DMS79 treated with DMSO at 0.1 percent for 48 hours (cell line): ENCODE results near the gene ITGA11.
"Not testable (repeated sequence)": the region's sequence is repeated elsewhere in the genome, so short reads cannot be mapped to it uniquely, and the experiment has no call there.

Experiments
- DNase-seq: peaks from one replicate; lab custom pipeline; 2025; lab: John Stamatoyannopoulos, UW

The ITGA11 gene

DNA sequence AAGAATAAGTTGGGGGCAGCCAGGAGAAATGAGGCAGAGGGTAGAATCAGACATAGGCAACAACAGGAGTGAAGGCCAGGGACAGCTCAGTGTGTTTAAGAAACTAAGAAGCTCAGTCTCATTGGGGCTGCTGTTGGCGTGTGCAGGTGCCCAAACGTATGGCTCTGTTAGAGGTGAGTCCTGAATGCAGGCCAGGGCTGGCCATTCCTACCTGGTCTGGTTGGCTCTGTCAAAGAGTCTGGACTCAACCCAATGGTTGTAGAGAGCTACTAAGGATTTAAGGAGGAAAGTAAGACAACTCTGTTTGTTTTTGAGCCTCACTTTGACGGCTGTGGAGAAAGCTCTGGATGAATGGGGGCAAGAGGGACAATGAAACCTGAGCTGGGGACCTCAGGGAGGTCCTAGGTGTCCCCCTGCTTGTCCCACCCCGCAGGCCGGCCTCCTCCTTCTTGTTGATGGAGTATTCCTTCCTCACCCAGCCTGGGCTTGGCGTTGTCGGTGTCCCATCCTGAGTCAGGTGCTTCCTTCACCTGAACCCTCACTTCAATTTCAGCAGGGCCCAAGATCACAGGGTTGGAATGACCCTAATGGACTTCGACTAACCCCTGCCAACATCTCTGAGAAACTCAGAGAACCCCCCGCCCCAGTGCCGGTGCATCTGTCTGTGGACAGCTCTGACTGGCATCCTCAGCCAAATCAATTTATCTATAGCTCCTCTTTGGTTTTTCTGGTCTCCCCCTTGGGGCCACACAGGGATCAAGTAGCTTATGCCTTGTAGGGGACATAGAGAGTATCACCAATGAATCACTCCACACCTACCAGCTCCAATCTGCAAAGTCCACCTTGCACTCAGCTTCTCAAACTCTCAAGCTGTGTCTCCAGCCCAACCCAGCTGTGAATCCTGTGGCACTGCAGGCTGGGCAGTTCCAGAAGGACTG lies 8.3 kb downstream of the ITGA11 start:
- DNase-seq = no peak

DNA sequence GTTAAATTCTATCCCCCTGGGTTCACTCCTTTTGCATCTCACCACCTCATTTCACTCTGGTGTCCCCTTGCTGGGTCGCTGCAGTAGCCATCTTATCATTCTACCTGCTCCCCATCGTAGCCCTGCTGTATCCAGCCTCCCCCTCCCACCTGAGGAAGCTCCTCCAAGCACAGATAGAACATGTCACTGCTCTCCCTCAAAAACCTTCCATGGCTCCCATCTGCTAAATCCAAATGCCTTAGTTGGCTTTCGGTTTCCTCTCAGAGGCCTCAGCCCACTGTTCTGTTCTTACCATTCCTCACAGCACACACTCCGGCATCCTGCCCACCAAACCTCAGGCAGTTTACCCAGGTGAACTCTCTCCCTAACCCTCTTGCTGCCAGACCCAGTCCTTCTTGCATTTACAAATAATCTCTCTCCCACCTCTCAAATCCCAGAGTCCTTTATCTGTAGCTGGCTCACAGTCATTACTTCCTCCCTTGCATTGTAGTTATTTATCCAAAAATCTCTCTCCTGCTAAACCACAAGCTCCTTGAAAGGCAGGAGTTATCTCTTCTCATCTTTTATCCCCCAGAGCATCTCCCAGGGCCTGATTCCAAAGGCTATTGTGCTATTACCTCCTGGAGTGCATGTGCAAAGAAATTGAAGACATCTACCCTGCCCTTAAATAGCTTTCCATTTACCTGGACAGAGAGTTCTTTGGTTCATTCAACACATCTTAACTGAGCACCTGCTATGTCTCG lies 9.4 kb downstream of the ITGA11 start:
- not testable (repeated sequence) for DNase-seq

DNA sequence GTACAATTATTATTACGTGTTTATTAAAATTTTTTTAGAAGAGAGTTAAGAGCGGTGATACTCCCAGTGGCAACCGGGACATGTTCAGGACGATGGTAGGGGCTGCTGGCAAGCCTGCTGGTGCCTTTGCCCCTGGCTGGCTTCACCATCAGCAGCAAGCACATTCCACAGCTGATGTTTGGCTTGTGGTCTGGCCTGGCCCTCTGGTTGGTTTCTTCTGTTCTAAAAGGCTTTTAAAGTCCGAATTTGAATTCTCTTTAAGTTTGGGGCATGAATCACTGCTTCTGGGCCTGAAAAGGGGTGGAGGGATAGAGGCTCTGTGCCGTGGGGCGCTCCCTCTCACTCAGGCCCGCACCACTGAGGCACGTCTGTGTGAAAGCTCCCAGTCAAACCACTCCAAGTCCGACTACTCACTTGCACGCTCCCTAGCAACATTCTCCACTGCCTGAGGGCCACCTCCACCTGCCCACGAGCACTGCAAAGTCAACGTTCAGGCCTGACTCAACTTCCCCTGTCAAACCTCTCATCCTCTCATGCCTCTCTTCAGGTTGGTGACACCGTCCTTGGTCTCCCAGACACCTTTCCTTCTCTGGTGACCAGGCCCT lies 10.1 kb downstream of the ITGA11 start:
- DNase-seq = no peak

DNA sequence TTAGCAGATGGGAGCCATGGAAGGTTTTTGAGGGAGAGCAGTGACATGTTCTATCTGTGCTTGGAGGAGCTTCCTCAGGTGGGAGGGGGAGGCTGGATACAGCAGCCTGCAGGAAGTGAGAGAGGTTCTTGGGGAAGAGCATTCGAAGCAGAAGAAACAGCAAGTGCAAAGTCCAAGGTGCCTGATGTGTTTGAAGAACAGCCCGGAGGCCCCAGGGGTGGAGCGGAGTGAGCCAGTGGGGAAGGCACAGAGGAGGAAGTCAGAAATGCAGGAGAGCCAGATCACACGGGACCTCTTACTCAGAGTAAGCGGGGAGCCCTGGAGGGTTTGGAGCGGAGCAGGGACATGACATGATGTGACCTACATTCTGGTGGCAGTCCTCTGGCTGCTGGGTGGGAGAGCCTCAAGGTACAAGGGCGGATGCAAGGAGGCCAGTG lies 10.8 kb downstream of the ITGA11 start:
- DNase-seq = no peak

DNA sequence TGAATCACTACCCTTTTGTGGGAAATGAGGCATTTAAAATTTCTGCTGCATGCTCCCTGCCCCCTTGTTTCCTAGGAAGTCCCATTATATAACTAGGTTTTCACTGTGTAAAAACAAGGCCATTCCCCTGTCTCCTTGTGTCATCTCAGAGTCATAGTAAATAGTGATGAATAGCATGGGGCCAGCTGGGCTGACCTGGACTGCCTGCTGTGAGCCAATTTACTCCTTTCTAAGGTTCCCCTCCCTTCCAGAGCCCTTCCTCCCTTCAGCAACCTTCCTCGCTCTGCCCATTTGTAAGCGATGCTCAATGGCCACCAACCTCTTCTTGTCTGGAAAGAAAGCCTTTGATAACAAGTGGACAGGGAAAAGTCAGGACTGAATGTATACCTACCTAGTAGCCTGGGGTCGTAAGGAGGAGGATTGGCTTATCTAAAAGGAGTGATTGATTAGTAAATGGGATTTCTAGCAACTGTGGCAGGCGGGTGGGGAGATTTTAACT lies 11.7 kb downstream of the ITGA11 start:
- DNase-seq = no peak

DNA sequence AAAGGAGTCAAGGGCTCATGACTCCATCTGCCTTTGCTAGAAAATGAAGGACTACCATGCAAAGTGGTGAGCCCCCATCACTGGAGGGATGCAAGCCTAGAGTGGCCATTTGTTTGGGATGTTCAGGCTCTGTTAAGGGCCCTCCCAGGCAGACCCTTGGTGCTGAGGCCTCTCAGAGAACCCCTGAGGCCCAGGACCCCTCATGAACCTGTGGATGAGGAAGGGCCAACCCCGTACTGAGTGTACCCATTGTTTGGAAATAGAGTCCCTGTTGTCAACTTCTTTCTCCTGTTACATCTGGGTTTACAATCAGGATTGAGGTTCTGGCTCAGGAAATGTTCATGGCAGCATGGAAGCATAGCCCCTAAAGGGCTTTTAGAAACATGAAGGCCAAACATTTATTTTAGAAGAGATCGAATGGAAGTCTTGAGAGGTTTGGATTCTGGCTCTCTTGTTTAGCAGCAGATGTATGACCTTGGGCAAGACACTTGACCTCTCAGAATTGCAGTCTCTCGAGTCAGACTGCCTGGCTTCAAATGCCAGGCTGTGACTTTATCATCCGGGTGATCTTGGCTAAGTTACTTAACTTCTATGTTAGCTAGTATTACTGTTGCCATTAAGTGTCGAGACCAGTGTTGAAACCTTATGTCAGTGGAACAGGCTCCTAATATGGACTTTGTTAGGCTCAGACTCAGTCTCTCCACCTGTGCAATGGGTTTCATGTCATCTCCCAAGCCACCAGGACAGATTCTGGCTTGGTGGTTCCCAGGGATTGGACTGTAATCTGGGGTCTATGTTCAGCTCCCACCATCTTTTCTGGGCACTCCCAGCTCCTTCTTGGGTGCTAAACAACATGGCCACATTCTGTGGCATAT lies 12.4 kb downstream of the ITGA11 start:
- no peak for DNase-seq

DNA sequence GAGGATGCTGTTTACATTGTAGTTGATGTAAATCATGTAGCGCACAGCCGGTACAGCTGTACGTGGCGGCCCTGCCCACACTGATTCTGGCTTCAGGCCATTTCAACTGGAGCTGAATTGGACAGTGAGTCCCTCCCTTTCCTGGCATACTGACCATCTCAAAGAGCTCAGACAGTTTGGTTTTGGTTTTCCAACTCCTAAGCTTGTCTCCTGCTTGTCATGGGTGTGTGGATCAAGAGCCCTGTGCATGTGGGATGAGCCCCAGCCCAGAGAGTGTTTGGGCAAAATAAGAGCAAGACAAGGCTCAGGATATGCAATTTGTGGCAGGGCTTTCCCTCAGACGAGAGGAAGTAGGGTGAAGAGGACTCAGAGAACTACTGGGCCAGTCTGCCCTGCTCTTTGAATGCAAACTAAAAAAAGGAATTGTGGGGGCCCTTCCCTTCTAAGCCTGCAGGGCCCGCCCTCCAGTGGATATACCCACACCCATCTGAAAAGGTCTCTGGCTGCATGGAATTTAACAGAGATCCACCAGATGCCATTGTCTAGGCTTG lies 13.3 kb downstream of the ITGA11 start:
- DNase-seq = no peak

DNA sequence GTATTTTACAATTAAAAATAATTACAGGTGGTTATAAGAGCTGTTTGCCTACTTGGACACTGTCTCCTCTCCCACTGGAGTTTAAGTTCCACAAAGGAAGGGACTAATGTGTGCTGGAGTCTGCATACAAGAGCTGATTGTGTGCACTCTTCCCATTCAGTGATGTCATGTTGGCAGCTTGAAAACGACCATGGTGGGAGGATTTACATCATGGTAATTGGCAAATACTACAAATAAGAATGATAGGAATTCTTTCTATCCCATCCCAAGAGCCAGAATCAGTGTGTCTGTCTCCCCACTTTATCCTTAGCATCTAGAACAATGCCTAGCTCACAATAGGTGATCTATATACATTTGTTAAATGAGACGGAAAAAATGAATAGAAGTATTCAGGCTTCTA lies 14.1 kb downstream of the ITGA11 start:
- no peak for DNase-seq

DNA sequence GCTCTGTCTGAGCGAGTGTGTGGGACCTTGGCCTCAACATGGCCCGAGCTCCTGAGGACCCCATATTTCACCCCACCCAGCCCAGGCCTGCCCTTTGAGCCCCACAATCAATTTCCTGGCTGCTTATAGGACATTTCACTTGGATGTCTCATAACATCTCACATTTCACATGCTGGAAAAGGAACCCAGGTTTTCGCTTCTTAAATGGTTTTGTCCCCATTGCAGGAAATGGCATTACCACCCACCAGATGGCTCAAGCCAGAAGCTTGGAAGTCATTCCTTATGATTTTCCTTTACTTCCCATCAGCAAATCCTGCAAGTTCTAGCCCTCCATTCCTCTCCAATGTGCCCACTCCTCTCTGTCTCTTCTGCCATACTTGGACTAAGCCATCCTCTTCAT lies 14.9 kb downstream of the ITGA11 start:
- no peak for DNase-seq

DNA sequence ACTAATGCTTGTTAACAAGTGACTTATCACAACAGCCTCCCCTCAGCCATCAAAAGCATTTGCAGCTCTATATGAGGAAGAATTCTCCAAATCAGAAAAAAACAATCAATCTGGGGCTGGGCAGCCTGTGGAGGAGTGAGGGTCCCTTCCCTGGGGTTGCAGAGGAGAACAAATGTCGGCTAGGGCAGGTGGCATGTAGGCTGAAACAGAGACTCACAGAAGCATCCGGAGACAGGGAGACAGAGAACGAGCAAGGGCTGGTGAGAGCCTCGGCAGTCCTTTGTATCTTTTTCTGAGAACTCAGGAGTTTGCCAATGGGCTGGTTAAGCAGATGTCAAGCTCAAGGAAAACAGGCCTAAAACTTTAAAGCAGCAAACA lies 15.8 kb downstream of the ITGA11 start:
- no peak for DNase-seq

DNA sequence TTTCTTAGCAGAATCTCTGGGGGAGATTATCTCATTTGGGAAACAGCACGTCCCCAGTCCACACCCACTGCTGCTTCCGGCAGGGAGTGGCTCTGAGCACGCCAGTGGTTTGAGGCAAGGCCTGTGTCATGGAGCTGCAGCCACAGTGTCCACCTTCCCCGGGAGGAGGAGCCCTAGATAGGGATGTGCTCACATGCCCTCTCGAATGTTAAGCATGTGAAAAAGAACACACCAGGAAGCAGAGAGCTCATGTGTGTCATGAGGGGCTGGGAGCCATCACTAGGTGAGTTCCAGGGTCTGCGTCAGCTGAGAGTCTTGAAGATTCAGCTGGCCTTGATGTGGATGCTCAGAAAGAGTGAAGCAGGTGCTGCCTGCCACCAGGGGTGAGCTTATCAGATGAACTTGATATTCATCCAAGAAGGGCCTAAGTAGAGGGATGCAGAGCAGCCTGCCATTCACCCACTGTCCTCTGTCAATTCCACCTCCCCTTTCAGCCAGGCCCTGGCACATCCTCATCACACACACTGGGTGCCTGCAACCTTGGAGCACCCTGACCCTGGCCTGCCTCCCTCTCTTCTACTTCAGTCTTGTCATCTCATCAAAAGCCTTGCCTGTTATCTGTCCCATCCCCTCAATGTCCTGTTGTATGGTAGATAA lies 16.3 kb downstream of the ITGA11 start:
- no peak for DNase-seq

DNA sequence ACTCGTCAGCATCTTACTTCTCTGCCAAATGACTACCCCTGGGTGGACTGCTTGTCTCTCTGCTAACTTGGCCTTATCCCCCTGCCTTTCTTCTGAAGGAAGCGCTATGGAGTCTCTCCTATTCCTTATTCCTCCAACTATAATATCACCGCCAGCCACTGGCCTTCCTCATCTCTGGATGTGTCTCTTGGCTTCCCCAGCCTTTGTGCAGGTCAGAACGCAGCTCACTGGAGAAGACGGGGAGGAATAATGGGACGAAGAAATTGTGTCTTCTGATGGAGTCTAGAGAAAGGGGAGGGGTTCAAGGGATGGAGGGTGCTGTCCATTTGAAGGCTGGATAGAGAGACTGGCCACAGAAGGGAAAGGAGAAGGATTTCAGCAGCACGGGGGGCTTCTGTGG lies 16.9 kb downstream of the ITGA11 start:
- no peak for DNase-seq

DNA sequence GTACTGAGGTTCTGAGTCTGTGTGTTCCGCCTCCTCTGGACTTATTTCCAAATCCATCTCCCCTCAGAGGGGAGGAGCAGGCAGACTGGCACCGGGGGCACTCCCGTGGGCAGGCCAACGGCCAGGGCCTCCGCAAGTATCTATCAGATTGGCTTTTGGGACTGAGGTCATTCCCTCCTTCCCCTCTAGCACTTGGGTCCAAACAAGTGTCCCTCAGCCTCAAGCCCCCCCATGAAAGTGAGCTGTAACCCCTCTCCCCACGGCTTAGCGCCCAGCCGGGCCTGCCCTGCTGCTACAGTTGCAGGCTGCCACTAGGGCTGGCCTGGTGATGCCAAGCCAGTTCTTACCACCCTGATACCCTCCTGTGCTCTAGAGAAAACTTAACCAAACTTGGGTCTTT lies 17.4 kb downstream of the ITGA11 start:
- DNase-seq = no peak

DNA sequence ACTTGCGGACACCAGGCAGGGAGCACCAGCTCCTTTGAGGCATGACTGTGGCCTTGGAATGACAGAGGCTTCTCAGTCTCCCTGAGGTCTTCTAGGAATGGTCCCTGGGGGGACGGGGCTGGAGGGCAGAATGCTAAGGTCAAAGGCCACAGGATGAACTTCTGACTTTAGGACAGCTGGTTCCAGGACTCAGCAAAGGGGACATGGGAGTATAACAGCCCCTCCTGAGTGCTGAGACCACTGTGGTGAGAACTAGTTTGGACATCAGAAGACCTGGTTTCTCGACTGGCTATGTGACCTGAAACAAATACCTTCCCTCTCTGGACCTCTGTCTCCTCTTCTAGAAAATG lies 17.8 kb downstream of the ITGA11 start:
- DNase-seq = no peak

DNA sequence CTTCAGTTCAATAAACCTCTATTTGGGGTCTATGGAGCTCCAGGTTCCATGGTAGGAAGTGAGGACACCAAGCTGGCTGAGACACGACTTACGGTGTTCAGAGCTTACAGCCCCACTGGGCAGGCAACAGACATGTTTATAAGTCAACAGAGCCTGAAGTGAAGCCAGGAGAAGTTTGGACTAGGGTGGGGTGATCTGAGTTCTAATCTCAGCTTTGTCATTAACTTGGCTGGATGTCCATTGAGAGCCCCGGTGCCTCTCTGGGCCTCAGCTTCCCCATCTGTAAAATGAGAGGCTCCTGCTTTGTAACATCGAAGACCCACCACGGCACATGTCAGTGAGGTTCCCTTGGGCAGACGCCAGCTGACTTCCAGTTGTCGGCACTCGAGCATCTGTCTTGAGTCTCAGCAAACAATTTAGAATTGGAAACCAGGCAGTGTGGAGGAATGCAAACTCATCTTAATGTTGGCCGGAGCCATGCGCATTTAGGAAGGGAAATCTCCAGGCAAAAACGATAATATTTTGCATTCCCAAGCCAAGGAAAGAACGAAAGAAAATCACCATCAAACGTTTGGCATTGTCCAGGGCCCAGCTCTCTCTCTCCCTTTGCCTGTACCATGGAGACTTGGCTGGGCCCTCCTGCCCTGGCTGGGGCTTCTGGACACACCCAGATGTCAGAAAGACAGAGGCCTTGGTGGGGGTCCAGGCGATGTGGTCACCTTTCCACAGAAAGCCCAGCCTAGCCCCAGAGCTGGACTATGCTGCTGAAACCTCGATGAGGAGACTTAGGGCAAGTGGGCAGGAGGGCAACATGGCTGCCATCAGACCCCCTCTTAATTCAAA lies 18.4 kb downstream of the ITGA11 start:
- DNase-seq = no peak

DNA sequence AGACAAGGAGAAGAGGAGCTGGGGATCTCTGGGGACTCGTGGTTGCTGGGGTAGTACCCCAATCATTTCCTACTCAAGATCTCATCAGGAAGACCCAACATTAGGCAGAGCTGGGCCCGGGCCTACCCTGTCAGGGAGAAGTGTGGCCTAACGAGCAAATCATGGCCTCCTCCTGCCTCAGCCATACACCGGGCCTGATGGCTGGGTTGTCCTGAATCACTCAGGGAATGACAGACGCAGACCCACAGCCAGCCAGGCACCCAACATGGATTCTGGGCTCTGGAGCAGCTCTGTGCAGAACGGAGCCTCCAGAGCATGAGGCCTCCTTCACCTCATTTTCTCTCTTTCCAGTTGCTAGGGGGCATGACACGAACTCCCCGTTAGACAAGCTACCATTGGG lies 19.7 kb downstream of the ITGA11 start:
- no peak for DNase-seq

DNA sequence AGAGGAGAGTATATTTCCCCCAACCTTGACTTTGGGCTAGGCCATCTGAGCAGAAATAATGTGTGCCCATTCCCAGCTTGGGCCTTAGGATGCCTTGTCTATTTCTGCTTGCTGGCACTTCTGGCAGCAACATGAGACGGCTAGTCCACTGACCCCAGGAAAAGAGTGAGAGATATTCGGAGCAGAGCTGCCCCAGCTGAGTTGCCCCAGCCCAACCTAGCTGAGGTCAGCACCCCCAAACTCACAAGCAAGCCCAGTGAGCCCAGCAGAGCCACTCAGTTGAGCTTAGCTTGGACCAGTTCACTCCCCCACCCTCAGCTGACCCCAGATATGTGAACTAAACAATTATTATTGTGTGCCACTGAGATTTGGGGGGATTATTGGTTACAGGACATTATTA lies 20.2 kb downstream of the ITGA11 start:
- no peak for DNase-seq

DNA sequence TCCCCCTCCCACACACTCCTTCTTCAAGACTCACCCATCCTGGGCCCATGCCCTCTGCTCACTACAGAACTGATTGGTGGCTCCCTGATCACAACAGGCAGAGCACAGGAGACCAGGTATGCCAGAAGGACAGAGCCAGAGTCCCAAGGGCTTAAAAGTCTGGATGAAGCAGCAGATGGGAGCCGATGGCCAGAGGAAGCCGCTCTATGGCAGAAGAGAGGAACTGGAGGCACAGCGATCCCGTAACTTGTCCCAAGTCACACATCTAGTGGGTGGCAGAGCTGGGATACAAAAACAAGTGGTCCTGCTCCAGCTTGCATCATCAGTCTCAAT lies 20.7 kb downstream of the ITGA11 start:
- DNase-seq = no peak

DNA sequence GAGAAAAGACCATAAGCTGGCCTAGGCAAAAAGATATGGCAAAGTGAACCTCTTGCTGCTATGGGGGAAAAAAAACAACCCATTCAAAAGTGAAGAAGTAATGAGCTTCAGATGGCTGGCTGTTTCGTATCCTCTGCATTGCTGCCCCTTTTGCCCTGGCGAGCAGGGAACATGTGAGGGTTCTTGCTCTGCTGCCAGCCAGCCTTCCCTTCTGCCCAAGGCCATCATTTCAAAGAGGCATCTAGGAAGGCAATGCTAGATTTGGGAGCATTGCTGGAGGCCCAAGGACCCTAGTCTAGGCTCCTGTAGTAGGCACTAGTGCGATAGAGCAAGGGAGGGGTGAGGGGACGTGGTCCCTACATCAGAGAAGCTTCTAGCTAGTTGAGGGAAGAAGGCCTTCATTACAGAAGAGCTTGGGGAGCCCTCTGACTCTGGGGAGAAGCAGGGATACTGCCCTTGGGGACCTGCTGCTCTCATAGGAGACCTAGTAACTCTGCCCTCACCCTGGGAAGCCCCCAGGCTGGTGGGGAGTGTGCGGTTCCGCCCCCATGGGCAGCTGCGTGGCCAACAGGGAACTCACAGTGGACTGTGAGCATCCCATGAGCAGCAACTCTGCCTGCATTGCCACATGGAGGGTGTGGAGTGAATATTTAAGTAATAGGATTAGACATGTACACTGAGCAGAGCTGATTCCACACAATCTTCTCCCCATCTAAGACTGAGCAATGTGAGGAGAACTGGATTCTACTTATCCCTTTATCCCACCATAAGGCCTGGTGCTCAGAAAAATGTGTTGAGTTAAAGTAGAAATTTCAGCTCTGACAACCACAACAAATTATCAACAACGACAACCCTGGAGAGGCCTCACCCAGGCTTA lies 21.3 kb downstream of the ITGA11 start:
- DNase-seq = no peak
